Mesothelial cell of epicardium (in vitro differentiated cells): ENCODE measurements around the gene MIER3. TPM values are rescaled to one million over a fixed set of nuclear protein-coding genes. Genes with fewer than 3 reads are reported as not detected.
A peak's percentile ranks its signal among the peaks of the same experiment; 100 is the strongest.

Experiments
- DNase-seq, 2 experiments: peaks; one replicate each; pipeline ENCODE4 v3.0.0; 2021; ENCODE audit warnings: low spot score in 2 of 2; ENCODE audit not compliant: unreplicated experiment in 2 of 2
- H3K27ac Mint-ChIP-seq: 2 replicates; pipeline ENCODE4 v1.8.0; 2021; ENCODE audit warnings: mixed read lengths
- H3K27me3 Mint-ChIP-seq: 2 replicates; pipeline ENCODE4 v1.8.0; 2021; ENCODE audit warnings: low read depth, mixed read lengths
- H3K36me3 Mint-ChIP-seq: 2 replicates; pipeline ENCODE4 v1.8.0; 2021; ENCODE audit warnings: mixed read lengths
- H3K4me1 Mint-ChIP-seq: 2 replicates; pipeline ENCODE4 v1.8.0; 2021; ENCODE audit warnings: mixed read lengths
- H3K4me3 Mint-ChIP-seq: 2 replicates; pipeline ENCODE4 v1.8.0; 2021; ENCODE audit warnings: mild to moderate bottlenecking, moderate library complexity, mixed read lengths
- H3K9me3 Mint-ChIP-seq: 2 replicates; pipeline ENCODE4 v1.8.0; 2021; ENCODE audit warnings: mixed read lengths
- CTCF ChIP-seq: fragments of 200-600 bp; sonication (generic); IDR thresholded peaks from one replicate; pipeline ENCODE4 v1.5.0; 2021; ENCODE audit warnings: antibody characterized with exemption; ENCODE audit not compliant: unreplicated experiment
- total RNA-seq: library from RNA; stranded (reverse); gene quantifications from 3 replicates; pipeline ENCODE4 v1.2.1, GENCODE V29; 2021

MIER3 gene, protein sequence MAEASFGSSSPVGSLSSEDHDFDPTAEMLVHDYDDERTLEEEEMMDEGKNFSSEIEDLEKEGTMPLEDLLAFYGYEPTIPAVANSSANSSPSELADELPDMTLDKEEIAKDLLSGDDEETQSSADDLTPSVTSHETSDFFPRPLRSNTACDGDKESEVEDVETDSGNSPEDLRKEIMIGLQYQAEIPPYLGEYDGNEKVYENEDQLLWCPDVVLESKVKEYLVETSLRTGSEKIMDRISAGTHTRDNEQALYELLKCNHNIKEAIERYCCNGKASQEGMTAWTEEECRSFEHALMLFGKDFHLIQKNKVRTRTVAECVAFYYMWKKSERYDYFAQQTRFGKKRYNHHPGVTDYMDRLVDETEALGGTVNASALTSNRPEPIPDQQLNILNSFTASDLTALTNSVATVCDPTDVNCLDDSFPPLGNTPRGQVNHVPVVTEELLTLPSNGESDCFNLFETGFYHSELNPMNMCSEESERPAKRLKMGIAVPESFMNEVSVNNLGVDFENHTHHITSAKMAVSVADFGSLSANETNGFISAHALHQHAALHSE
- 31.1 to 40.8 TPM (median 37.2 TPM) in 3 replicates for total RNA-seq

- peak; percentile 65 to 83 for DNase-seq
- Mint-ChIP-seq H3K9me3 (no peaks in the 10 kb centered on the region), H3K36me3 (no peaks in the 10 kb centered on the region), H3K4me1 (peaks cover 19% of the 10 kb centered on the region), H3K27ac (peak within 1 kb of the TSS; percentile 97), H3K4me3 (peak within 1 kb of the TSS; percentile 93), H3K27me3 (peaks cover 3% of the 10 kb centered on the region)
- no peak for TF ChIP-seq CTCF
Measured at GRCh38 chr5:56951946-56952691, at the start of gene MIER3. MIER3 (minus strand) TSS chr5:56952123; CDS start chr5:56952102, 21 bp downstream.

DNA sequence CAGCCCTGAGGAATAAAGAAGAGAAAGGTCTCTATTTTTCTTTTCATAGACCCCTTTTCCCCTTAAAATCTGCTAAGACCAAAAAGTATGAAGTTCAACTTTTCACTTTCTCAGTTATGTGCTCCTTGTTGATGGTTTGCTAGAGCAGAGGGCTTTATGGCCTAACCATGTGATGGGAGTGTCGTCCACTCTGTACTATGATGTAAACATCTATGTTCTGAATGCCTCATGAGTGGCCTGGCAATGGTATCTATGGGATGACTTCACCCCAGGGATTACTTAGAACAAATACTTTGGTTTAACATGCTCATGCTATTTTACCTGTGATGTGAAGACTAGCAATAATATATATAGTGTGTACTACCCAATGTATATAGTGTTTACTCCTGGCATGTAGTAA lies 43.7 kb upstream of the MIER3 start:
- no peak for DNase-seq
- no peaks in the 10 kb centered on the region for H3K27me3 Mint-ChIP-seq
- H3K9me3 Mint-ChIP-seq = no peaks in the 10 kb centered on the region
- H3K4me1 Mint-ChIP-seq = no peaks in the 10 kb centered on the region
- H3K36me3 Mint-ChIP-seq = no peaks in the 10 kb centered on the region
- TF ChIP-seq CTCF = no peak
- H3K4me3 Mint-ChIP-seq = no peak overlapping the region
- no peak overlapping the region for H3K27ac Mint-ChIP-seq

GRCh38 chr5:56993241-56993640 lies 41.3 kb upstream of the MIER3 start:
- no peak for DNase-seq
- no peaks in the 10 kb centered on the region for H3K27me3 Mint-ChIP-seq
- H3K9me3 Mint-ChIP-seq = no peaks in the 10 kb centered on the region
- H3K4me3 Mint-ChIP-seq = no peak overlapping the region
- H3K36me3 Mint-ChIP-seq = no peaks in the 10 kb centered on the region
- H3K27ac Mint-ChIP-seq = no peak overlapping the region
- TF ChIP-seq CTCF = no peak
- H3K4me1 Mint-ChIP-seq = no peaks in the 10 kb centered on the region

DNA sequence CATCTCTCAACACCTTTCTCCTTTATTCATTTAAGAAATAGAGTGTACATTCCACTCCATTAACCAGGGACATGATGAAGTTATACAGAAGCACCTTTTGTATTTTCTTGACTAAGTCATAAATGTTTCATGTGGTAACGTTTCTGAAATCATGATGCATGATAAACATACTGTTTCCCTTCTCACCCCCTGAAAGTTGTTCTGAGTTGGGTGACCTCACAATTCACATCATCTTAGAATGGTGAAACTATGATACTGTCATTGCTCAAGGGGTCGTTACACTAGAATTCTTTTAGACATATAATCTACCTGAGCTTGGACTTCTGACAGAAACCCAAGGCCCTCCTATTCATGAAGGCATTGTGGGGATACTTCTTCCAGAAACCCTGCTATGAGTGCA lies 37.8 kb upstream of the MIER3 start:
- H3K4me1 Mint-ChIP-seq = no peaks in the 10 kb centered on the region
- no peaks in the 10 kb centered on the region for H3K9me3 Mint-ChIP-seq
- H3K36me3 Mint-ChIP-seq = no peaks in the 10 kb centered on the region
- H3K4me3 Mint-ChIP-seq = no peak overlapping the region
- H3K27me3 Mint-ChIP-seq = no peaks in the 10 kb centered on the region
- no peak overlapping the region for H3K27ac Mint-ChIP-seq
- no peak for TF ChIP-seq CTCF
- no peak for DNase-seq

GRCh38 chr5:56988490-56988889 lies 36.6 kb upstream of the MIER3 start:
- TF ChIP-seq CTCF = no peak
- H3K27me3 Mint-ChIP-seq = no peaks in the 10 kb centered on the region

More at GRCh38 chr5:56988490-56988889, 36.6 kb upstream of the MIER3 start:
- H3K9me3 Mint-ChIP-seq = no peaks in the 10 kb centered on the region
- no peaks in the 10 kb centered on the region for H3K36me3 Mint-ChIP-seq
- H3K27ac Mint-ChIP-seq = no peak overlapping the region
- DNase-seq = no peak
- no peaks in the 10 kb centered on the region for H3K4me1 Mint-ChIP-seq
- no peak overlapping the region for H3K4me3 Mint-ChIP-seq
